Measurements from ENCODE around the gene ARHGAP18. TPM values are rescaled to one million over a fixed set of nuclear protein-coding genes. Genes with fewer than 3 reads are reported as not detected.

Gene ARHGAP18
- total RNA-seq, 1 experiment from 2014 or later = 64.5 TPM

- intact Hi-C loops (cut with micrococcal nuclease; ENCODE audit: unreplicated experiment) = loop anchor here (10.0 kb wide), 2 partner anchors 335 to 425 kb away; no protein-coding TSS in a partner anchor
- H3K9me3 Mint-ChIP-seq (ENCODE audit: low read depth, unreplicated experiment) = no peaks in the 10 kb centered on the region
These were observed 110.5 kb downstream of the ARHGAP18 start for GRCh38 chr6:129599467-129599866.

GRCh38 chr6:129598244-129599187 lies 111.5 kb downstream of the ARHGAP18 start:
- Mint-ChIP-seq H3K9me3 (ENCODE audit: low read depth, unreplicated experiment) (no peaks in the 10 kb centered on the region), H3K27me3 (ENCODE audit: unreplicated experiment) (no peaks in the 10 kb centered on the region), H3K36me3 (ENCODE audit: insufficient read depth, unreplicated experiment) (peaks cover 10% of the 10 kb centered on the region), H3K27ac (ENCODE audit: unreplicated experiment) (peak overlapping the region; percentile 16), H3K4me3 (ENCODE audit: low read depth, unreplicated experiment) (no peak overlapping the region), H3K4me1 (ENCODE audit: low read depth, unreplicated experiment) (no peaks in the 10 kb centered on the region)
- peak; percentile 50 for TF ChIP-seq CTCF (IDR thresholded peaks at IDR 0.05; ENCODE audit: unreplicated experiment)
- intact Hi-C loops (cut with micrococcal nuclease; ENCODE audit: unreplicated experiment) = loop anchor here (1.0 to 10.0 kb wide), 4 partner anchors 69 to 426 kb away; no protein-coding TSS in a partner anchor
- peak; percentile 21 for DNase-seq
- no TSS peak for BruUV-seq (replicated peaks)
- CTCF ChIA-PET = interaction anchor here (1.0 to 4.6 kb wide), 2 partner anchors 132 to 423 kb away, joined by 3 to 22 read pairs; no protein-coding TSS in a partner anchor

More at GRCh38 chr6:129599467-129599866, 110.5 kb downstream of the ARHGAP18 start:
- BruUV-seq (replicated peaks) = no TSS peak
- DNase-seq = no peak
- Mint-ChIP-seq H3K36me3 (ENCODE audit: insufficient read depth, unreplicated experiment) (peaks cover 15% of the 10 kb centered on the region), H3K4me1 (ENCODE audit: low read depth, unreplicated experiment) (no peaks in the 10 kb centered on the region), H3K4me3 (ENCODE audit: low read depth, unreplicated experiment) (no peak overlapping the region), H3K27me3 (ENCODE audit: unreplicated experiment) (no peaks in the 10 kb centered on the region), H3K27ac (ENCODE audit: unreplicated experiment) (no peak overlapping the region)
- TF ChIP-seq CTCF (IDR thresholded peaks at IDR 0.05; ENCODE audit: unreplicated experiment) = no peak
- CTCF ChIA-PET = interaction anchor here (4.6 kb wide), 1 partner anchor 131 kb away, joined by 22 read pairs; no protein-coding TSS in a partner anchor

- no TSS peak for BruUV-seq (replicated peaks)
- Mint-ChIP-seq H3K36me3 (ENCODE audit: insufficient read depth, unreplicated experiment) (peaks cover 15% of the 10 kb centered on the region), H3K27ac (ENCODE audit: unreplicated experiment) (no peak overlapping the region), H3K4me1 (ENCODE audit: low read depth, unreplicated experiment) (no peaks in the 10 kb centered on the region), H3K4me3 (ENCODE audit: low read depth, unreplicated experiment) (no peak overlapping the region), H3K27me3 (ENCODE audit: unreplicated experiment) (no peaks in the 10 kb centered on the region), H3K9me3 (ENCODE audit: low read depth, unreplicated experiment) (no peaks in the 10 kb centered on the region)
- intact Hi-C loops (cut with micrococcal nuclease; ENCODE audit: unreplicated experiment) = loop anchor here (10.0 kb wide), 2 partner anchors 338 to 428 kb away; no protein-coding TSS in a partner anchor
- no peak for DNase-seq
- no peak for TF ChIP-seq CTCF (IDR thresholded peaks at IDR 0.05; ENCODE audit: unreplicated experiment)
- CTCF ChIA-PET = interaction anchor here (0.7 to 4.6 kb wide), 2 partner anchors 54 to 133 kb away, joined by 3 to 22 read pairs; no protein-coding TSS in a partner anchor
These were observed 112.8 kb downstream of the ARHGAP18 start for GRCh38 chr6:129597023-129597713.

- H3K4me3 Mint-ChIP-seq (ENCODE audit: low read depth, unreplicated experiment) = no peak overlapping the region
- no peak for TF ChIP-seq CTCF (IDR thresholded peaks at IDR 0.05; ENCODE audit: unreplicated experiment)
- intact Hi-C loops (cut with micrococcal nuclease; ENCODE audit: unreplicated experiment) = loop anchor here (10.0 kb wide), 2 partner anchors 338 to 428 kb away; no protein-coding TSS in a partner anchor
- H3K36me3 Mint-ChIP-seq (ENCODE audit: insufficient read depth, unreplicated experiment) = peaks cover 16% of the 10 kb centered on the region
- BruUV-seq (replicated peaks) = no TSS peak
- CTCF ChIA-PET = interaction anchor here (4.6 kb wide), 1 partner anchor 134 kb away, joined by 22 read pairs; no protein-coding TSS in a partner anchor
- H3K9me3 Mint-ChIP-seq (ENCODE audit: low read depth, unreplicated experiment) = no peaks in the 10 kb centered on the region
- no peaks in the 10 kb centered on the region for H3K4me1 Mint-ChIP-seq (ENCODE audit: low read depth, unreplicated experiment)
- H3K27me3 Mint-ChIP-seq (ENCODE audit: unreplicated experiment) = no peaks in the 10 kb centered on the region
- H3K27ac Mint-ChIP-seq (ENCODE audit: unreplicated experiment) = no peak overlapping the region
- no peak for DNase-seq
These were observed 113.5 kb downstream of the ARHGAP18 start for GRCh38 chr6:129596522-129596921.
